ENCODE measurements around the gene LY6G5C. TPM values are rescaled to one million over a fixed set of nuclear protein-coding genes. Genes with fewer than 3 reads are reported as not detected.

The LY6G5C gene
- total and polyA plus RNA-seq, 2 of the 13 experiments (the other 11 are each of a cell fraction or from before 2014, with no cell fraction given): 0.33 to 0.55 TPM

- TF ChIP-seq TERF1 (CRISPR knock-in tag; IDR thresholded peaks at IDR 0.05): no peak
- TF ChIP-seq AGO2 (optimal IDR thresholded peaks at IDR 0.05; ENCODE audit: low read depth, low read length): peak; percentile 76
- TF ChIP-seq RBFOX2 (IDR thresholded peaks at IDR 0.05; ENCODE audit: low read depth, low read length): peak; percentile 46; the same call in 1 of the 2 replicates
- no peak for TF ChIP-seq ZNF597 (CRISPR knock-in tag; IDR thresholded peaks at IDR 0.05)
- no peak for TF ChIP-seq ZNF766 (CRISPR knock-in tag; IDR thresholded peaks at IDR 0.05; ENCODE audit: borderline replicate concordance)
- no peak for TF ChIP-seq ETS1 (CRISPR knock-in tag; IDR thresholded peaks at IDR 0.05)
Measured at GRCh38 chr6:31634969-31635575, 45.8 kb downstream of the LY6G5C start (continued).

- no peak overlapping the region for H3K27ac ChIP-seq (ENCODE audit: extremely low read length, insufficient read depth, low read length)
- FAIRE-seq (no peak), DNase-seq (ENCODE audit: low spot score) (no peak), ATAC-seq (no peak)
- BruUV-seq (replicated peaks): no TSS peak
- POLR2A ChIA-PET: interaction anchor here (1.3 to 3.4 kb wide), 6 partner anchors 10 to 26 kb away, joined by 3 to 20 read pairs (median 6); partner anchors contain the start of genes APOM, BAG6 and C6orf47
- H3K79me2 ChIP-seq (ENCODE audit: insufficient read depth, low read length): no peaks in the 10 kb centered on the region
- TF ChIP-seq POGZ (CRISPR knock-in tag; IDR thresholded peaks at IDR 0.05): no peak
- 0 out of 2 replicates have a peak, but pooled peaks have one; percentile 17 for TF ChIP-seq POLR2G (IDR thresholded peaks at IDR 0.05; ENCODE audit: low read depth, low read length)
- no peaks in the 10 kb centered on the region for H3K27me3 ChIP-seq (ENCODE audit: control insufficient read depth in 1 of 2, insufficient read depth in 2 of 2, low read length in 2 of 2)
- in situ Hi-C loops (cut with HindIII; ENCODE audit: extremely low pct_ligation_motif_present, low pct_unique_long_range_greater_than_20kb) (no loop called here), intact Hi-C loops (cut with micrococcal nuclease; ENCODE audit: unreplicated experiment) (no loop called here)
- CTCF ChIA-PET (ENCODE audit: low intra/inter-chr PET ratio, low total read pairs): no interaction called here
- no peak overlapping the region for H3K4me3 ChIP-seq (replicated peaks in 1 of 3; ENCODE audit: insufficient read depth in 1 of 3, low read depth in 2 of 3, low read length in 3 of 3)
- no peak overlapping the region for H2AFZ ChIP-seq (ENCODE audit: low read length)
- H3K9me3 ChIP-seq (ENCODE audit: low read length): no peaks in the 10 kb centered on the region
- peaks cover 60 to 87% of the 10 kb centered on the region in 2 experiments for H3K36me3 ChIP-seq (replicated peaks in 1 of 2; ENCODE audit: control insufficient read depth in 1 of 2, insufficient read depth in 2 of 2, low read length in 2 of 2)
- no peaks in the 10 kb centered on the region for H3K4me1 ChIP-seq (ENCODE audit: insufficient read depth, low read length)
- no peak overlapping the region for H3K4me2 ChIP-seq (ENCODE audit: low read depth, low read length)
- no peak overlapping the region for H3K9ac ChIP-seq (ENCODE audit: insufficient read depth, low read depth, low read length)
- no peaks in the 10 kb centered on the region; the same call in 1 of the 2 replicates for H4K20me1 ChIP-seq (ENCODE audit: insufficient read depth, low read length)
- WGBS (ENCODE audit: low lambda C conversion rate): 96% methylated on average over 3 of the region's 3 CpGs
Measured at GRCh38 chr6:31634131-31634530, 46.7 kb downstream of the LY6G5C start.
